Left lung (tissue), 10 donors: ENCODE results near the gene FBXO38. TPM values are rescaled to one million over a fixed set of nuclear protein-coding genes. Genes with fewer than 3 reads are reported as not detected.
A peak's percentile ranks its signal among the peaks of the same experiment; 100 is the strongest.

Experiments used
- ATAC-seq: fragments of 200-7000 bp; cut with Tn5 transposase; one replicate; pipeline ENCODE4 v1.9.1; 2020; ENCODE audit warnings: moderate library complexity
- DNase-seq, 4 donors: peaks; one replicate each; pipeline ENCODE4 v3.0.0-alpha.2; 2013 to 2020
- H3K27ac ChIP-seq, 2 donors: fragments of 200-600 bp; sonication (generic) in 1 of 2; one replicate each; pipeline versions ENCODE4 v1.5.0 to v1.8.0; 2020 to 2021
- H3K27me3 ChIP-seq, 2 donors: fragments of 200-600 bp; sonication (generic) in 1 of 2; one replicate each; pipeline versions ENCODE4 v1.5.0 to v1.8.0; 2020 to 2021
- H3K36me3 ChIP-seq, 2 donors: fragments of 200-600 bp; sonication (generic) in 1 of 2; one replicate each; pipeline versions ENCODE4 v1.5.0 to v1.8.0; 2020 to 2021
- H3K4me1 ChIP-seq, 2 donors: fragments of 200-600 bp; one replicate each; pipeline ENCODE4 v1.8.0; 2021
- H3K4me3 ChIP-seq, 2 donors: fragments of 200-600 bp; sonication (generic) in 1 of 2; one replicate each; pipeline versions ENCODE4 v1.5.0 to v1.8.0; 2020 to 2021; ENCODE audit warnings: mild to moderate bottlenecking in 1 of 2
- H3K9me3 ChIP-seq, 2 donors: fragments of 200-600 bp; sonication (generic) in 1 of 2; one replicate each; pipeline versions ENCODE4 v1.5.0 to v1.8.0; 2020 to 2021
- CTCF ChIP-seq, 2 donors: fragments of 200-600 bp; sonication (generic) in 1 of 2; IDR thresholded peaks; one replicate each; pipeline versions ENCODE4 v1.5.0 to v1.8.0; 2021; ENCODE audit warnings: antibody characterized with exemption in 2 of 2
- intact Hi-C, 2 donors: fragments of 100-400 bp; cut with DNase I; formaldehyde crosslinking; loops; one replicate each; pipeline versions ENCODE4 v1.11.2 to v1.14.2; 2022
- polyA plus RNA-seq, 6 donors: library from polyadenylated mRNA; unstranded; fragments of 120-200 nt; gene quantifications; one replicate each; pipeline ENCODE4 v1.2.1, GENCODE V29; 2013; ENCODE audit not compliant: insufficient read length in 6 of 6
- total RNA-seq, 2 donors: library from RNA; stranded (reverse); fragmentation: NEBNext Ultra II Directional; extraction: Animal tissue kit (Norgen Biotek cat#: 25700); gene quantifications; one replicate each; pipeline ENCODE4 v1.2.1, GENCODE V29; 2021
- donor health status: DM: no; HTN: yes; CAD: no.
- donor health status: DM: no; HTN: no; CAD: no.

The FBXO38 gene
- total and polyA plus RNA-seq, 8 donors = 45.0 to 72.9 (median 52.8) TPM

DNA sequence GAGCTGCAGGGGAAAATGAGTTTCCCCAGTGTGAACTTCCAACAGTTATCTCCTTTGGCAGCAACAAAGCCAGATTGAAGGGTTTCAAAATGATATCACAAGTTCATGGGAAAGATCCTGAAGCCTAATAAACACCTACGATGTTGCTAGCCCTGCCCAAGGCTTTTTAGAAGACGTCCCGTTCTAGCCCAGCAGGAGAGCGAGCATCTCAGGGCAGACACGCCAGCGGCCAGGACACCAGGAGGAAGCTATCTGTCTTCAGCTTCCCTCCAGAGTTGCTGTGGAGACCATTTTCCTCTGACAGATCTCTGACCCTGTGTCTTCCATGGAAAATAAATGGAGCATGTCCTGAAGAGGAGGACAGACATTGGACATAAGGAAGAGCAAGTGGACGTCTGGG is 98.4 kb downstream of the FBXO38 start:
- no peak for TF ChIP-seq CTCF (IDR thresholded peaks at IDR 0.05)
- DNase-seq (peak in 1 of 4 donors; percentile 47), ATAC-seq (peak; percentile 37)
- intact Hi-C loops = no loop called here
- Histone ChIP-seq H3K4me1 (peaks cover 0 to 3% of the 10 kb centered on the region in 2 donors), H3K36me3 (no peaks in the 10 kb centered on the region), H3K4me3 (no peak overlapping the region), H3K27me3 (no peaks in the 10 kb centered on the region), H3K9me3 (no peaks in the 10 kb centered on the region), H3K27ac (no peak overlapping the region)

- DNase-seq (peak in 2 of 4 donors; percentile 65 to 82), ATAC-seq (peak; percentile 76)
- H3K27me3 ChIP-seq = no peaks in the 10 kb centered on the region
- H3K4me3 ChIP-seq = no peak overlapping the region
- no peaks in the 10 kb centered on the region for H3K36me3 ChIP-seq
- peaks cover 0 to 3% of the 10 kb centered on the region in 2 donors for H3K4me1 ChIP-seq
- peak; percentile 65 to 79 for TF ChIP-seq CTCF (IDR thresholded peaks at IDR 0.05)
- intact Hi-C loops = no loop called here
- no peak overlapping the region for H3K27ac ChIP-seq
- H3K9me3 ChIP-seq = no peaks in the 10 kb centered on the region
Observed at GRCh38 chr5:148482697-148483462, 99.1 kb downstream of the FBXO38 start.

- Histone ChIP-seq H3K27me3 (no peaks in the 10 kb centered on the region), H3K9me3 (no peaks in the 10 kb centered on the region), H3K4me1 (peaks cover 0 to 3% of the 10 kb centered on the region in 2 donors), H3K36me3 (no peaks in the 10 kb centered on the region), H3K4me3 (no peak overlapping the region), H3K27ac (no peak overlapping the region)
- no peak for DNase-seq
- ATAC-seq = no peak
- no peak for TF ChIP-seq CTCF (IDR thresholded peaks at IDR 0.05)
- intact Hi-C loops = no loop called here
Observed at GRCh38 chr5:148483750-148484149, 100.0 kb downstream of the FBXO38 start.

GRCh38 chr5:148484651-148485050 is 100.9 kb downstream of the FBXO38 start:
- intact Hi-C loops = no loop called here
- Histone ChIP-seq H3K27me3 (no peaks in the 10 kb centered on the region), H3K36me3 (no peaks in the 10 kb centered on the region), H3K4me1 (peaks cover 0 to 3% of the 10 kb centered on the region in 2 donors), H3K9me3 (no peaks in the 10 kb centered on the region), H3K27ac (no peak overlapping the region), H3K4me3 (no peak overlapping the region)
- DNase-seq (no peak), ATAC-seq (no peak)
- no peak for TF ChIP-seq CTCF (IDR thresholded peaks at IDR 0.05)

DNA sequence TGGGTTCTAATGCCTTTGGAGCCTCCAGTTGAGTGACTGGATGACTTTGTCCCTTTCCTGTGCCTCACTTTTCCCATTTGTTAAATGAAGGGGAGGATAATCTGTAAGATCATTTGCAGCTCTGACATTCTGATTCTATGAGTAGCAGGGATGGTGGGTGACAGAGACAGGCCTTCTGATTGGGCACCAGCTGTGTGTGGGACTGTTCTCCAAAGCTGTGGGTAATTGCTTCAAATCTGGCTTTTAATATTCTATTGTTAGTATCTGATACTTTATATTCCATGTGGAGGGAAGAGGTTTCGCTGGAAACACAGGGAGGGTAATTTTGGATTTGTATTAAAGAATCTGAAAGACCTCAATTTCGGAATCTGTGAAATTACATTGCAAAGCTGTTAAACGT is 102.7 kb downstream of the FBXO38 start:
- ATAC-seq (no peak), DNase-seq (no peak)
- TF ChIP-seq CTCF (IDR thresholded peaks at IDR 0.05) = no peak
- Histone ChIP-seq H3K36me3 (no peaks in the 10 kb centered on the region), H3K9me3 (no peaks in the 10 kb centered on the region), H3K4me3 (no peak overlapping the region), H3K4me1 (peaks cover 0 to 3% of the 10 kb centered on the region in 2 donors), H3K27me3 (no peaks in the 10 kb centered on the region), H3K27ac (no peak overlapping the region)
- intact Hi-C loops = no loop called here
